Renal cortex interstitium (tissue), 11 donors: ENCODE measurements around the gene PHRF1. TPM values are rescaled to one million over a fixed set of nuclear protein-coding genes. Genes with fewer than 3 reads are reported as not detected.
"Not testable (repeated sequence)": the region's sequence is repeated elsewhere in the genome, so short reads cannot be mapped to it uniquely, and the experiment has no call there.

Source experiments
- DNase-seq, 11 donors: peaks; one replicate each; pipeline ENCODE4 v3.0.0-alpha.2; 2013; ENCODE audit warnings: low read depth in 9 of 11, low spot score in 4 of 11; ENCODE audit errors: extremely low read depth in 1 of 11
- polyA plus RNA-seq, 3 donors: library from polyadenylated mRNA; unstranded; fragments of 120-200 nt; gene quantifications; one replicate each; pipeline ENCODE4 v1.2.1, GENCODE V29; 2013; ENCODE audit not compliant: insufficient read length in 3 of 3

Gene PHRF1
- polyA plus RNA-seq, 3 donors, result 18.6 to 27.7 (median 27.0) TPM

DNA sequence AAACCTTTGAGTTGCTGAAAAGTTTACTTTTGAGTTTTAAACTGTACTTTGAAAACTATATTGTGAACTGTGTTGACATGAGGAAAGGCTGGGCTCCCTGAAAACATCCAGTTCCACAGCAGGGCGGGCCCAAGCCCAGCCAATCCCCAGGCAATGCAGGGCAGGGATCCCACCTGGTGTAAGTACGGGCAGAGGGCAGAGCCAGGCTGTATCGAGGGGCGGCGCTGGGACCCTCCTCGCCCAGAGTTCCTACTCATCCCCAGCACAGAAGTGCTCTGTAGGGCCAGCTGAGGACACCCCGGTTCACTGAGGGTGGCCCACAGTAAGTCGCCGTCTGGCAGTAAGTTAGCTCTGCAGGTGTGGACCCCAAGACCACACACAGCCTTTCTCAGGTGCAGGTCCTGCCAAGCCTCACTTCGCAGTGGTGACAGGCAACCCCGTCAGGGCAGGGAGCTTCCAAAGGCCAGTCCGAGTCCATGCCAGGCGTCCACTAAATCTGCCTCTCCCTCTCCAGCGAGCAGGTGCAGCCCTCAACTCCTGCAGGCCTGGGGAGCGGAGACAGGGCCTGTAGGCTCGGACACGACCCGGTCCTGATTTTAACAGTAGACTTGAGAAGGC lies 9.2 kb upstream of the PHRF1 start:
- DNase-seq, result no peak

DNA sequence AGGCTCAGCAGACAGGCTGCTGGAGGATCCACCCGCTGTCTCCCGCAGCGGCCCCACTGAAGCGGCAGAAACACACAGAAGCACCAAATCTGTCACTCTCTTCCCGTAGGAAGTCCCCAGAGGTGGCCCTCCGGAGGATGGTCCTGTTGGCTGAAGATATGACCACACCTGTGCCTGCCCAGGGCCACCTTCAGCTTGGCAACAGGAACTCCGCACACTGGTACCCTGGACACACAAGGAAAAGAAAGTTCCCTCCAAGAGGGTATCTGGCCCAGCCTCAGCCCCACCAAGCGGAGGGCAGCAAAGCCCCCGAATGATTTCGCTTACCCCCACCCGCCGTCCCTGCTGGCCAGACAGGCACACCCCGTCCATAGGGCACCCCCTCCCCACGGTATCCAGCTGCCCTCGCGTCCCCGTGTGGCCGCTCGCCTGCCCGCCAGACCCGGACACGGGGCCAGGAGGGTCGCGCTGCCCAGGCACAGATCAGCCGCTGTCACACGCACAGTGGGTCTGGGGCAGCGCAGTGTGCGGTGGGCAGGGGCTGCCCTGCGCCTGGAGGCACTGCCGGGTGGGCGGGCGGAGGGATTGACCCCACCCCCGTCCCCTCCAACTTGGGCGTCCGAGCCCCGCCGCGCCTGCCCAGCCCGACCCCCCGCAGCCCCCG lies 8.5 kb upstream of the PHRF1 start:
- DNase-seq, result no peak

- DNase-seq, result peak in 10 of 11 donors; percentile 64 to 92 (median 88)
Measured at GRCh38 chr11:568306-569157, 7.7 kb upstream of the PHRF1 start.

DNA sequence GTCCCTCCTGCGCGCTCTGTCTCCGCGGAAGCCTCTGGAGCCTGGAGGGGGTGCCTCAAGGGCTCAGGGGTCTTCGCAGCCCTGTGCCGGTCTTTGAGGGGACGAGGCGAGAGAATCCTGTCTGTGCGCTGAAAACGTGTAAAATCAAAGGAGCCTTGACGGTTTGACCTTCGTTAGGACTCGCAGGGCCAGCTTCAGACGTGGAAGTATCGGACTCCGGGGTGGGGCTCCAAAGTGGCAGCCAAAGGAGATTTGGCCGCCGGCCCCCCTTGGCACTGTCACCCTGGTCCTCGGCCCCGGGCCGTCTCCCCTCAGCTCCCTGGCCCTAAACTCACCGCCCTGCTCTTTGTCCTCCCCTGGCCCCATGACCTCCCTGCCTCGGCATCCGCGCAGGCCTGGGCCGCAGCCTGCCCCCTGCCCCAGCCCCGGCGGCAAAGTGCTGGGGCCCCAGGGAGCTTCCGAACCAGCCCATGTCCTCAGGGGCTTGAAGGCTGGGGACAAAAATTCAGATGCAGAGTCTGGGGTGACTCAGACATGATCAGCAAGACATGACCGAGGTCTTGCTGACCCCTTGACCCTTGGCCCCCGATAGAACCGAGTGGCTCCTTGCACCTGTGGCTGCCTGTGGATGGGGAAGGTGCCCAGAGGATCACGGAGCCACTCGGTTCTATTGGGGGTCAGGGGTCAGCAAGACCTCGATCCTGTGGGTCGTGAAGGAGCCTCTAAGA lies 6.9 kb upstream of the PHRF1 start:
- DNase-seq, result no peak

GRCh38 chr11:571802-572185 lies 4.5 kb upstream of the PHRF1 start:
- no peak for DNase-seq

- DNase-seq, result no peak
Measured at GRCh38 chr11:573146-573759, 3.0 kb upstream of the PHRF1 start.

DNA sequence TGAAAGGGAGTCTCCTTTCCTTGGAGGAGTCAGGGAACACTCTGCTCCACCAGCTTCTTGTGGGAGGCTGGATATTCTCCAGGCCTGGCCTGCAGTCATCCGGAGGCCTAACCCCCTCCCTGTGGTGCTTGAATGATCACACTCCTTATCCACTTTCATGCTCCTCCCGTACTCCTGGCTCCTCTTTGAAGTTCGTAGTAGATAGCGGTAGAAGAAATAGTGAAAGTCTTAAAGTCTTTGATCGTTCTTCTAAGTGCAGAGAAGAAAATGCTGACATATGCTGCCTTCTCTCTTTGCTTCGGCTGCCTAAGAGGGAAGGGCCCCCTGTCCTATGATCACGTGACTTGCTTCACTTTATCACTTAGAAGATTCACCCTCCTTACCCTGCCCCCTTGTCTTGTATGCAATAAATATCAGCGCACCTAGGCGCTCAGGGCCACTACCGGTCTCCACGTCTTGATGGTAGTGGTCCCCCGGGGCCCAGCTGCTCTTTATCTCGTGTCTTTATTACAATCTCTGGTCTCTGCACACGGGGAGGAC lies 2.2 kb upstream of the PHRF1 start:
- DNase-seq, result not testable (repeated sequence)

GRCh38 chr11:574632-575312 lies 1.5 kb upstream of the PHRF1 start:
- DNase-seq, result no peak

DNA sequence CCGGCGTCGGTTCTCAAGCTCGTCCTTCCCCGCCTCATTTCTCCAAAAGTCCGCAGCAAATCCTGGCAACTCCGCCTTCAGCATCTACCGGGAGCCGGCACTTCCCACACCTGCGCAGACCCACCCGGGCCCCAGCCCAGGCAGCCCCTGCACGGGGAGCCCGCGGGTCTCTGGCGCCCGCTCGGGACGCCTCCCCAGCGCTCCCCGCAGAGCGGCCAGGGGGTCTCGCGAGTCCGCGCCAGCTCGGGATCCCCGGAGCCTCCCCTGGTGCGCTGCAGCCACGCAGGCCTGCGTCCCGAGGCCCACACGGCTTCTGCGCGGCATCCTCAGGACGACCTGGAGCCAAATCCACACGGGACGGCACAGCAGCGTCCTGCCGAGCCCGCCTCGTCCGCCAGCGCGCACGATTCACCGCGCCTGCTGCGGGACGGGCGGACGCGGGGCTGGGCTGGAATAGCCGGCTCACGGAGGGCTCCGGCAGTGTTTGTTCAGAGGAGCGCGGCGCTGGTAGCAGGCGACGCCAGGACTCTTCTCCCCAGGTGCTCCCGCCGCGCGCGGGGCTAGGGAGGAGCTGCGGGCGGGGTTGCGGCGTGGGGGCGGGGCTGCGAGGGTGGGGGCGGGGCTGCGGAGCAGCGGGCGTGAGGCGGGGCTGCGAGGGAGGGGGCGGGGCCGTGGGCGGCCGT lies 816 bp upstream of the PHRF1 start:
- DNase-seq, result peak in 3 of 11 donors; percentile 47 to 66 (median 47)

DNA sequence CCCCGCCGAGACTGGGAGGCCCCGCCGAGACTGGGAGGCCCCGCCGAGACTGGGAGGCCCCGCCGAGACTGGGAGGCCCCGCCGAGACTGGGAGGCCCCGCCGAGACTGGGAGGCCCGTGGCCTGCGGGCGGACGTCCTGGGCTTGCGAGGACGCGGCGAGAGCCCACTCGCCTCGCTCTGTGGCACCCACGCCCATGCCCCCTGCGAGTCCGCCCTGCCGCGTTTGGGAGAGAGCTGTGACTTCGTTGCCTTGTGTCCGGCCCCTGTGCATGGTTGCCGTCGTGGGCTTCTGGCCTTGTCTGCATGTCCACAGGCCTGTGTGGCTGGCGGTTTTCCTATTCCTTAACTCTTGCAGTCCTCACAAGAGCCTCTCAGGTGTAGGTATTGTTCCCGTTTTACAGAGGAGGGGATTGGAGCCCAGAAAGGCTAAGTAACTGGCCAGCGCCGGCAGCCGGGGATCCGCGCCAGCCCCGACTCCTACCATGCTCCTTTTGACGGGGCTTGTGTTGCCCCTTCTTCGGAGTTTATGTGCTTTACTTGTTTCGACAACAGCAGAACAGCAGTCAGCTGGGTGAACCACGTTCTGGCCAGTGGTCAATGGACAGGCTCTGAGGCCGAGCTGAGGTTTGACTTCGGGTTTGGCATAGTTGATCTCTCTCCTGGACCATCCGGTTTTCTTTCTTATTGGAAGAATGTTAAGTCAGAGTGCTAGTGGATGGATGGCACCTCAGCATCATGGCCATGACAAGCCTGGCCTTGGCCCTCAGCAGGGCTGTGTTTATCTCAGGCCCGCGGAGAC lies 741 bp downstream of the PHRF1 start:
- DNase-seq, result no peak

DNA sequence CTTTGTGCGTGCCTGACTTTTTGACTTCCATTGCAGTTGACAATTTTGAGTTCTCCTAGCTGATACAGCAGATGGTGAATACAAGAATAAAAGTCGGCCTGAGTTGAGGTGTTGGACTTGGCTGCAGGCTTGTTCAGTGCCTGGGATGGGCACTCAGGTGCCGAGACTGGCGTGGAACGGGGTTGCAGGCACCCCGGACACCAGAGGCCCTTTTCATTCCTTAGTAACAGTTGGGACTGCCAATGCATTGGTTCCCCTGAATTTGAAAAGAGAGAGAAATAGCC lies 1.3 kb downstream of the PHRF1 start:
- no peak for DNase-seq

DNA sequence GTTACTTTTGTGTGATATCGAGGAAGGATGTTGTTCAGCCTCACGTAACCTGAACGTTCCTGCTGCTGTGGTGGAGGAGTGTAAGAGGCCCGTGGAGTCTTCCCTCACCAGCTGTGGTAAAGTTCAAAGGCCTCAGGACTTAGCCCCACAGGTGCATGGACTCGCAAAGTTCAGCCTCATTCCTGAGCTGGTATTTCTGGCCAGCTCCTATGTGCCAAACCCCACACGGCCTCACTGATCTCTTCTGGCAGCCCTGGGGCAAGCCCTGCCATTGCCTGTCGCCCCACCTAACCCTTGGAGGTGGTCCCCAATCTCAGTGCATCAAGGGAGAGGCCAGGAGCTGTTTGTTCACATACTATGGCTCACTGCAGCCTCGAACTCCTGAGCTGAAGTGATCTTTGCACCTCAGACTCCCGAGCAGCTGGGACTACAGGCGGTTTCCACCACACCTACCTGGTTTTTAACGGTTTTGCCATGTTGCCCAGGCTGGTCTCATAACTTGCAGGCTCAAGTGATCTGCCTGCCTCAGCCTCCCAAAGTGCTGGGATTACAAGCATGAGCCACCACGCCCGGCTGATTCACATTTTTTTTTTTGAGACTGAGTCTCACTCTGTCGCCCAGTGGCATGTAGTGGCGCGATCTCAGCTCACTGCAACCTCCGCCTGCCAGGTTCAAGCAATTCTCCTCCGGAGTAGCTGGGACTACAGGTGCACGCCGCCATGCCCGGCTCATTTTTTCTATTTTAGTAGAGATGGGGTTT lies 2.2 kb downstream of the PHRF1 start:
- DNase-seq, result no peak

DNA sequence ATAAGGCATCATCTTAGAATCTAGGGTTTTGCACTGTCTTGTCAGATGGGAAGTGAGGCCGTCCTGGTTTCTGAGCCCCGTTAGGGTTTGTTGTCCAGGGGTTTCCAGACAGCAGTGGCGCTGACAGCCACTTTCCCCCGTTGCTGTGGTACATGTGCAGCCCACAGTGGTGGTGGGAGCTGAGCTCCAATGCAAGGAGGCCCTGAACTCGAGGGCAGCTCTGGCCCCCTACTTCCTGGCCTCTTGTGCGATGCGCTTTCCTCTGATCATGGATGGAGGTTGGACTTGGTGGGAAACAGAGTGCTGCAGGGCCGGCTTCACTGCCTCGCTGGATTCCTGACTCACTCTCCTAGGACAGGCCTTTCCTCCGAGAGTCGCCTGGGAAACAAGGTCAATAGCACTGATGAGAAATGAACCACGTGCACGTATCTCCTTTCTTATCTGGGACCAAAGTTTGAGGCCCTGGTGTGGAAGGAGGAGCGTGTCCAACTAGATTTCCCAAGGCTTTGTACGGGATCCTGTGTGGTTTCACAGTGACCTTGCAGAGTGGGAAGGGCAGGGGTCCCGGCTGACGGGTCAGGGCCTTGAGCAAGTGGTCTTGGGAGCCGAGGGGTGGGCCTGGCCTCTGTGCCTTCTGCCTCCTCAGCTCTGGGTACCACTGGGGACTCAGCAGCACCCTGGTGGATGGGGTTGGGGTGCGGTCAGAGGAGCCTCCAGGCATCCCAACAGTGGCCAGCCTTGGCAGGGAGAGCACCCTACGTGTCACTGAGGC lies 3.7 kb downstream of the PHRF1 start:
- DNase-seq, result no peak

DNA sequence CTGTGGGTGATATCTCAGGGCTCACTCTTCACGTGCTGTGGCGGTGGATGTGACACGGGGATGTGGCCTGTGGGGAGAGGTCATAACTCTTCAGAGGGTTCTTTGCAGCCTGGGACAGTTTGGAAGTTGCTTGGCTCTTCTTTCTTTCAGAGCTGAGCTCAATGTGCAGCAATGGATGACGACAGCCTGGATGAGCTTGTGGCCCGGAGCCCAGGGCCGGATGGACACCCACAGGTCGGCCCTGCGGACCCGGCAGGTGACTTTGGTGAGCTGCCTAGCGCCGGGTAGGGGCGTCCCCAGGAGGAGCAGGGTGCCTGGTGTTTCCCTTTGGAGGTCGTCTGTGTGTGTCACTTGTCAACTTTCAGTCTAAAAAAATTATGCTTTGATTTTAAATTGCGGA lies 5.1 kb downstream of the PHRF1 start:
- no peak for DNase-seq

GRCh38 chr11:581752-582151 lies 5.5 kb downstream of the PHRF1 start:
- DNase-seq, result no peak

DNA sequence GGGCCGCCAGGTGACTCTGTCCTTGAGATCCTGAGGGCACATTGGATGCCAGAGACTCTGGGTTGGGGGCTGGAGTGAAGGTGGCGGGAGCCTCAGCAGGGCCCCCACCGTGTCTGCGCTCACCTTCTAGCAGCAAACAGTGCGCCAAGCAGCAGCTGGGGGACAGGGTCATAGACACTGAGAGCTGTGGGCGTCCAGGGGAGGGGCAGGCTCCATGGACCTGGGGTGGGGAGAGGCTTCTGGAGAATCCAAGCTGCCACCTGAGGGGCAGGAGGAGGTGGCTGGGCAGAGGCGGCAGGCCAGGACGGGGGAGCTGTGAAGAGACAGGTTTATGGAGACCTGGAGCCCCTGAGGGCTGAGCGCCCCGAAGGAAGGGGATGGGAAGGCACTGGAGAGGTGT lies 8.0 kb downstream of the PHRF1 start:
- DNase-seq, result no peak
